Ammon's horn (tissue), 1 donor: ENCODE results near the gene ANKFY1.

Experiments used
- DNase-seq: peaks from one replicate; pipeline ENCODE4 v3.0.0-alpha.2; 2016; ENCODE audit warnings: low spot score

Gene ANKFY1

GRCh38 chr17:4178651-4179050 lies 85.1 kb downstream of the ANKFY1 start:
- no peak for DNase-seq

- DNase-seq, result no peak
Observed at GRCh38 chr17:4177806-4178205, 86.0 kb downstream of the ANKFY1 start.

GRCh38 chr17:4176808-4177472 lies 86.8 kb downstream of the ANKFY1 start:
- DNase-seq, result no peak

- no peak for DNase-seq
Observed at GRCh38 chr17:4175921-4176807, 87.6 kb downstream of the ANKFY1 start.

- DNase-seq, result no peak
Observed at GRCh38 chr17:4174556-4174955, 89.2 kb downstream of the ANKFY1 start.

GRCh38 chr17:4173781-4174180 lies 90.0 kb downstream of the ANKFY1 start:
- no peak for DNase-seq

- no peak for DNase-seq
Observed at GRCh38 chr17:4172356-4172755, 91.4 kb downstream of the ANKFY1 start.

GRCh38 chr17:4170639-4171280 lies 93.0 kb downstream of the ANKFY1 start:
- no peak for DNase-seq

- DNase-seq, result peak; percentile 49
Observed at GRCh38 chr17:4167786-4168185, 96.0 kb downstream of the ANKFY1 start.

GRCh38 chr17:4166419-4166818 lies 97.4 kb downstream of the ANKFY1 start:
- DNase-seq, result no peak

GRCh38 chr17:4165301-4166010 lies 98.3 kb downstream of the ANKFY1 start:
- DNase-seq, result no peak

GRCh38 chr17:4163951-4164350 lies 99.8 kb downstream of the ANKFY1 start:
- no peak for DNase-seq

GRCh38 chr17:4162775-4163466 lies 100.9 kb downstream of the ANKFY1 start:
- DNase-seq, result no peak

GRCh38 chr17:4162321-4162720 lies 101.5 kb downstream of the ANKFY1 start:
- DNase-seq, result no peak

- no peak for DNase-seq
Observed at GRCh38 chr17:4161967-4162305, 101.8 kb downstream of the ANKFY1 start.

GRCh38 chr17:4161192-4161966 lies 102.4 kb downstream of the ANKFY1 start:
- no peak for DNase-seq

- no peak for DNase-seq
Observed at GRCh38 chr17:4160294-4160859, 103.4 kb downstream of the ANKFY1 start.

- DNase-seq, result no peak
Observed at GRCh38 chr17:4159761-4160160, 104.0 kb downstream of the ANKFY1 start.

- DNase-seq, result no peak
Observed at GRCh38 chr17:4157618-4158333, 106.0 kb downstream of the ANKFY1 start.
